Right renal cortex interstitium (tissue), 3 donors: ENCODE results near the gene TAOK1. TPM values are rescaled to one million over a fixed set of nuclear protein-coding genes. Genes with fewer than 3 reads are reported as not detected.
"Not testable (repeated sequence)": the region's sequence is repeated elsewhere in the genome, so short reads cannot be mapped to it uniquely, and the experiment has no call there.

Source experiments
- DNase-seq, 3 donors: peaks; one replicate each; pipeline ENCODE4 v3.0.0-alpha.2; 2013; ENCODE audit warnings: low read depth in 3 of 3, low spot score in 2 of 3
- polyA plus RNA-seq, 3 donors: library from polyadenylated mRNA; unstranded; fragments of 120-200 nt; gene quantifications; one replicate each; pipeline ENCODE4 v1.2.1, GENCODE V29; 2013; ENCODE audit not compliant: insufficient read length in 3 of 3

Gene TAOK1
- polyA plus RNA-seq, 3 donors, result 45.1 to 52.4 (median 49.1) TPM

DNA sequence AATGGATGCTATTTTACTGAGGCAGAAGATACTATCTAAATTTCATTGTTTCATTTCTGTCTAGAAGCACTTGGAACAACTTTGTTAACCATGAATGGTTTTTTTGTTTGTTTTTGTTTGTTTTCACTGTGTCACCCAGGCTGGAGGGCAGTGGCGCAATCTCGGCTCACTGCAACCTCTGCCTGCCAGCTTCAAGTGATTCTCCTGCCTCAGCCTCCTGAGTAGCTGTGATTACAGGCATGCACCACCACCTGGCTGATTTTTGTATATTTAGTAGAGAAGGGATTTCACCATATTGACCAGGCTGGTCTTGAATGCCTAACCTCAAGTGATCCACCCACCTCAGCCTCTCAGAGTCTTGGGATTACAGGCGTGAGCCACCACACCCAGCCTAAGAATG, 136.2 kb downstream of the TAOK1 start:
- DNase-seq, result no peak

DNA sequence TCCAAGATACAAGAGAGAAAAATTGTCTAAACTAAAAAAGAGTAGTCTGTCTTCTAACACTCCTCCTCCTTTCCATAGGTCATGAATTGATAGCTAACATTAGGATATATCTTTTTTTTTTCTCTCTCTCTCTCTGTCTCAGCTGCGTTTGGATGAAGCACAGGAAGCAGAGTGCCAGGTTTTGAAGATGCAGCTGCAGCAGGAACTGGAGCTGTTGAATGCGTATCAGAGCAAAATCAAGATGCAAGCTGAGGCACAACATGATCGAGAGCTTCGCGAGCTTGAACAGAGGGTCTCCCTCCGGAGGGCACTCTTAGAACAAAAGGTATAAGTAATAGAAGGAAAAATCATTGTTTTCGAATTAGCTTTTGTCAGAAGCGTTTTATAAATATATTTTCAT, 143.8 kb downstream of the TAOK1 start:
- DNase-seq, result no peak

DNA sequence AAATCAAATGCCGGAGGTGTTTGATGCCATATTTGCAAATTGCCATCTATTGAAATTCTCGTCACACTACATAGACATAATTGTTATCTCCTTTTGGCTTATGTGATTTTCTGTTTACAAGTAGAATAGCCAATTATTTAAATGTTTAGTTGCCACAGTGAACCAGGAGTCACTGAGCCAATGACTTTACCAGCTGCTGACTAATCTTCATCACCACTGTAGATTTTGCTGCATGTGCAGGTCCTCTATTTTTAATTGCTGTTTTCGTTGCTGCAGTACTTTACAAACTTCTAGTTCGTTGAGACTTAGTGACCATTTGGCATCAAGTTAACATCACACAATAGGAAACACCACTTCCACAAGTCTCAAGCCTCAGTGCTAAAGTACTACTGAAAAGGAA, 153.9 kb downstream of the TAOK1 start:
- no peak for DNase-seq

DNA sequence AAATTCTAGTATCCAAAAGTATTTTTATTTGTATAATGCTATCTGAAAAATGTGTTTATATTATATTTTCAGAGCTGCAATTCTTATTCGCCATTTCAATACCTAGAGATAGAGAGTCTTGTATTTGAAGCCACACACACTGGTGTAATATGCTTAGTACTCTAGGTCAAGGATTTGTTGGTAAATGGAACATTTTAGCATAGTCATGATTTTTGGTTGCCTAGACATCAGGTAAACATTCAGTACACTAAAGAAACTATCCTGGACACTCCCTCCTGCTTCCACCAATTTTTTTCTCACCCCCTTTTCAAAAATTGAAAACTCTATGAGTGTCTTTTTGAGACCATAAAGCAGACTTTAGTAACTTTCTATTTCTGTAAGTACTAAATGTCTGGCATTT, 155.9 kb downstream of the TAOK1 start:
- DNase-seq, result no peak

DNA sequence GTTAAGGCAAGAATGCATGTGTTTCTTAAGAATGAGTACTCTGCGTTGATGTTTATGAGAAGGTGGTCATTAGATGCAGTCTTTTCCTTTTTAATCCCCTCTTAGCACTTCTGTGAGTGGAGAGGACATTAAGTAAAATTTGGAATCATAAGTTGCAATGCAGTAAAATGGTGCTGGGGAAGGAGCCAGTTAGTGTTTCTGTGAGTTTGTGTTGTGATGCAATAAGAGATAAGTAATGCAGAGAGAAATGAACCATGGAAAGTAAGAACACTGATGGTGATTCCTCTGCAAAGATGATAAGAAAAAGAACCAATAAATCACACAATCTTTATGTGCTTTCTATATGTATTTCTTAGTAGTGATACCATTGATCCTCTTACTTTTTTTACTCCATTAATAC, 156.7 kb downstream of the TAOK1 start:
- no peak for DNase-seq

DNA sequence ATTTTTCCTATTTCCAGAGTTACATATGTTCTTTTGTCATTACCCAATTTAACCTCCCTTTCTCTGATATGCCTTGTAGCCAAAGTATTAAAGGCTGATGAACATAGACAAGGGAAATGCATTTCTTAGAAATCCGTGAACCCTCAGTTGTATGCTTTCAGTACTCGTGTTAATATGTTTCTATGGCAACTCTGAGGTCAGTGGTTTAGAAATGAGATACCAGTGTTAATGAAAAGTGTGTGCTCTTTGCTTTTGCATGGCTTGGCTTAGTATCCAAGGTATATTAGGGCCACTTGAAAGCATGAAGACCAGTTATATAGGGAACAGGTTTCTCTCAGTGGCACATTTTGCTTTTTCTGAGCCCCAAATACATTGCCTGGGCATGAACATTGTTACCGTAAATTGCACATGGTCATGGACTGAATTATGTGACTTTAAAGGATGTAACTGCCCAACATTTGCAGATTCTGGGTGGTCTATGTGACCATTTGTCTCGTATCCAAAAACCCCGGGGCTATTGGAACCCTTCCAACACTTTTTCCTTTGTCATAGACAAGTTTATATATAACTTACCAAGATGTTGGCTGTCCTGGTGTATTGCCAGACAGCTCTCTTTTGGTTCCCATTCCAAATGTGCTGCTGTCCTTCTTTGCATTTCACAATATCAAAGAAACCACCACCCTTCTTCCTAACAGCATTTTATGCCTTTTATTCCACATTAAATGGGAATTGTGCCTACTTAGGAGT, 159.2 kb downstream of the TAOK1 start:
- DNase-seq, result no peak

DNA sequence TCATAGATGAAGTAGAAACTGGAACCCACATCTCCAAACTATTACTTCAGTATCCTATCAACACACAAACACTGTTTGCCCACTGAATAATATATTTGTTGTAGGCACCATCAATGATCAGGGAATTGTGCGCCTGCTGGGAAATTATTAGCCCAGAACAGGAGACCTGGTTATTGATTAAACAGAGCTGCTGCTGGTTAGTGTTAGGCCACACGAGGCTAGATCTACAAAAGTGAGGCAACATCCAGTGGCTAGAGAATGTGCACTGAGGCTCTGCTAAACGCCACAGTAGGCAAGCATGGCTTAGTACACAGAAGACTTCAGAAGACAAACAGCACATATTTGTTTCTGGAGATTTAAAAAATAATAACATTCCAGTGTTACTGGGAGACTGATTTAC, 165.7 kb downstream of the TAOK1 start:
- no peak for DNase-seq

DNA sequence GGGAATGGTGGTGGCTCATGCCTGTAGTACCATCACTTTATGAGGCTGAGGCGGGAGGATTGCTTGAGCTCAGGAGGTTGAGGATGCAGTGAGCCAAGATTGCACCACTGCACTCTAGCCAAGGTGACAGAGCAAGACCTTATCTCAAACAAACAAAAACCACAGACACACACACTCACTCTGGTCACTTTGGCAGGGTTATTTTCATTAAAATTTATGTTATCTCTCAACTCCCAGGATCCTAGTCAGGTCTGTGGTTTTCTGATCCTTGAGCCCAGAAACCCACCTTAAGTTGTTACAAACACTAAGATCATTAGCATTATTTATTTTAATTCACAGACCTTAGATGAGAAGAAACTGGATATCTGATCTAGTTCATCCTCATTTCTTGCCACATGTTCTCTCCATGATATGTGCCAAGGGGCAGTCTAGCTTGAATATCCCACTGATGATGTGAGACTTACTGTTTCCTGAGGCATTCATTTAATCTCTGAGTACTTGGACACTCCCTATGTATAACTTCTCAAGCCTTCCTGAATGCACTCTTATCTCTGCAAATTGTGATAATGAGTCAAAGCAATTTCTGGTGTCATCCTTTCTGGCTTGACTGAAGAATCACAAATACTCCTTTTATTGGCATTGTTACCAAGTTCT, 167.0 kb downstream of the TAOK1 start:
- no peak for DNase-seq

DNA sequence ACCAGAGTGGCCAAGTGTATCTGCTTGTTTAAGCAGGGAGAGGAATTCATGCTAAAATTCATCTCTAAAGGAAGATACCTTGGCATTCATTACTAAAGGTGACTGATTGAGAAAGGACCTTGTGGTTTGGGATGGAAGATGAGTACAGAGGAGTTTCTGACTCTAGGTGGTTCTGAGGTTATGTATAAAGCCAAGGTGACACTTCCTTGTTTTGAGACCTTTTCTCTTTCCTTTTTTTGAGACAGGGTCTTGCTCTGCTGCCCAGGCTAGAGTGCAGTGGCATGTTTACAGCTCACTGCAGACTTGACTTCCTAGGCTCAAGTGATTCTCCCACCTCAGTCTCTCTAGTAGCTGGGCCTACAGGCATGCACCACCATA, 167.6 kb downstream of the TAOK1 start:
- DNase-seq, result no peak

DNA sequence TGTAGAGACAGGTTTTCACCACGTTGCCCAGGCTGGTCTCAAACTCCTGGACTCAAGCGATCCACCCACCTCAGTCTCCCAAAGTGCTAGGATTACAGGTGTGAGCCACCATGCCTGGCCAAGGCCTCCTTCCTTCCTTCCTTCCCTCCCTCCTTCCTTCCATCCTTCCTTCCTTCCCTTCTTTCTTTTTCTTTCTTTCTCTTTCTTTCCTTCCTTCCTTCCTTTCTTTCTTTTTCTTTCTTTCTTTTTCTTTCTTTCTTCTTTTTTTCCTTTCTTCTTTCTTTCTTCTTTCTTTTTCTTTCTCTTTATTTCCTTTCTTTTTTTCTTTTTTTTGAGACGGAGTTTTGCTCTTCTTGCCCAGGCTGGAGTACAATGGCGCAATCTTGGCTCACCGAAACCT, 168.0 kb downstream of the TAOK1 start:
- DNase-seq, result not testable (repeated sequence)

DNA sequence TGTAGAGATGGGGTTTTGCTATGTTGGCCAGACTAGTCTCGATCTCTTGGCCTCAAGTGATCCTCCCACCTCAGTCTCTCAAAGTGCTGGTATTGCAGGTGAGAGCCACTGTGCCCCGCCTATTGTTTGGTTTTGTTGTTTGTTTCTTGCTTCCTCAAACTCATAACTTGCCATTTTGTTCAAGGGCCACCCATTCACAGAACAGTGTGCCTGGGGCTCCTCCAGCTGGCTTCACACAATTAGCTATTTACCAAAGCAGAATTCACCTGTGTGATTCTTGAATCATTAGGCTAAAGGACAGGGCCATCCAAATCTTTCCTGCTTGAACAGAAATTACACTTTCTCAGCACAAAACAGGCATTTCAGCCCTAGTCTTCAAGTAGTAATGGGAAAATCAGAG, 169.5 kb downstream of the TAOK1 start:
- DNase-seq, result no peak

DNA sequence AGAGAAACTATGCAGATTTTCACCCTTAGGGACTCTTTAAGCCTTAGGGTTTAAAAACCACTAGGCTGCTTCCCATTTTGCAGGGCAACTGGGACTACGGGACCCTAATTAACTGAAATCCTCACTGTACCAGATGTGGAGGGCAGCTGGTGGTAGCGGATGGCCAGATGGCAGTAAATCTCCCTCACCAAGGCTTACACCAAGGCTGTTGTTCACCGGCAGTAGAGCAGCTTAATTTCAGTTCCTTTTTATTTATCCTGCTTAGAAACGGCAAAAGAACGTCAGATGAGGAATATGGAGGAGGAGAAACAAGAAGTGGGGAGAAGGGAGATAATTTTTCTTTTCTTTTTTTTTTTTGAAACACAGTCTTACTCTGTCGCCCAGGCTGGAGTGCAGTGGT, 170.2 kb downstream of the TAOK1 start:
- DNase-seq, result no peak

DNA sequence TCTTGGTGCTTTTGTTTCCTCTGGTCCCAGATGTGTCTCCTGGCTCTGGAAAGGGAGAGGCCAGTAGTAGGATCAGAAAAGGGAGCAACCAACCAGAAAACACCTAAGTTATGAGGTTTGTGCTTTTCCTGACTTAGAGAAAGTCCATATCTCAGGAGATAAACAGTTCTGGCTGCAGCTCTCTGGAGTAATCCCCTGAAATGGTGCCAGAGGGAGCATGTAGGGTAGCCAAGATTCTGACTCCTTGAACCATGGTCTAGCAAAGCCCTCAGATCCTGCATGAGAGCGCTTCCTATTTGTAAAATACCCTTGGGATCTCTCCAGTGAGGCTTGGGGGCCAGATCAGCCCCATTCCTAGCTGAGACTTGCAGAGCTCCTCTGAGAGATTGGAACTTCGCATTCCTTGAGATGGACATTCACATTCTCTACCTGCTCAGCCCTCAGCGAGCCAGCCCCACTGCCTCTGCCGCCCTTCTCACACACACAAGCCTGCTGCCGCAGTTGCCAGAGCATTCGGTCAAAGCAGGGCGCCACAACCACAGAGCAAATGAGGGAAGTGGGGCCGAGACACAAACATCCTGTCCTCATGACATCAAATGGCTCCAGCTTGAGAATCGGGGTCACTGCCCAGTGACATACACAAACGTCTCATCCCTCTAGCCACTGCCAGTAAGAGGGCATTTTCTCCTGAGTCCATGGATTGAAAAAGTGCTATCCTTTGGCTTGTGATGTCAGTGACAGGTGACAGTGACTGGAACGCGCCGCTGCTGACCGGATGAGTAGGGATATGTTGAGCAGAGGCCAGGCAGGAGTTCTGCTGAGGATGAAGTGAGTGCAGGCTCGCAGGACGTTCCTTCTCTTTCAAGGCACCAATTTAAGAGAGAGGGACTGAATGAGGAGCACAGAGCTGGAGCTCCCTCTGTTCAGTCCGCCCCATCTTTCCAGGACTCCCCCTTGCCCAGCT, 171.7 kb downstream of the TAOK1 start:
- no peak for DNase-seq

DNA sequence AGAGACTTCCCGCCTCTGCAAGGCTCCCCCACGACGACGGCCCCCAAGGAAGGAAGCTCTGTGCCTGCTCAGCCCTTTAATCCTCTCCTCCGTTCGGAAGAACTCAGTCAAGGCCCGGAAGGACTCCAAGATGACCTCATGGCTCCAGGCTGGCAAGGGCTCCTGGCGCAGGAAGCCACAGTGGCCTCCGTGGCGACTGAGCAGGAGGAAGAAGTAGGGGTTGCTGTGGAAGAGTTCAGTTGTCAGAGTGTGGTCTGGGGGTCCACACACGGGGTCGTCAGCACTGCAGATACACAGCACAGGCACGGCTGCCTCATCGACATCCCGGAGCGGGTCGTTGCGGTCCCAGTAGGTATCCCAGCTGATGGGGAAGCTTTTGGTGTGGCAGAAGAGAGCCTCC, 172.5 kb downstream of the TAOK1 start:
- DNase-seq, result no peak

DNA sequence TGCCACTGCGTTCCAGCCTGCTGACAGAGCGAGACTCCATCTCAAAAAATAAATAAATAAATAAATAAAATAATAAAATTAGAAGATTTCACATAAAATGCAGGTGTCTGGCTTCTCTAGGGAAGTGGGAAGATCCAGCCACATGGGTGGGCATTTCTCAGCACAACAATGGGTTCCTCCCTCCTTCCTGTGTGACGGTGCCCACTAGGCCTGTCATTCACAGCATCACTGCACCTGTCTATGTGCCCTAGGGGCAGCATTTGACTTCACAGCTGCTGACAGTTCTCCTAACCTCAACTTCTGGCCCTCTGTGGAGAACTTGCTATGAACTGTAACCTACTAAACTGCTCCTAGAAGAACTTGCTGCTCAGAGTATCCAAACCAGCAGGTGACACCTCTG, 173.7 kb downstream of the TAOK1 start:
- DNase-seq, result no peak

DNA sequence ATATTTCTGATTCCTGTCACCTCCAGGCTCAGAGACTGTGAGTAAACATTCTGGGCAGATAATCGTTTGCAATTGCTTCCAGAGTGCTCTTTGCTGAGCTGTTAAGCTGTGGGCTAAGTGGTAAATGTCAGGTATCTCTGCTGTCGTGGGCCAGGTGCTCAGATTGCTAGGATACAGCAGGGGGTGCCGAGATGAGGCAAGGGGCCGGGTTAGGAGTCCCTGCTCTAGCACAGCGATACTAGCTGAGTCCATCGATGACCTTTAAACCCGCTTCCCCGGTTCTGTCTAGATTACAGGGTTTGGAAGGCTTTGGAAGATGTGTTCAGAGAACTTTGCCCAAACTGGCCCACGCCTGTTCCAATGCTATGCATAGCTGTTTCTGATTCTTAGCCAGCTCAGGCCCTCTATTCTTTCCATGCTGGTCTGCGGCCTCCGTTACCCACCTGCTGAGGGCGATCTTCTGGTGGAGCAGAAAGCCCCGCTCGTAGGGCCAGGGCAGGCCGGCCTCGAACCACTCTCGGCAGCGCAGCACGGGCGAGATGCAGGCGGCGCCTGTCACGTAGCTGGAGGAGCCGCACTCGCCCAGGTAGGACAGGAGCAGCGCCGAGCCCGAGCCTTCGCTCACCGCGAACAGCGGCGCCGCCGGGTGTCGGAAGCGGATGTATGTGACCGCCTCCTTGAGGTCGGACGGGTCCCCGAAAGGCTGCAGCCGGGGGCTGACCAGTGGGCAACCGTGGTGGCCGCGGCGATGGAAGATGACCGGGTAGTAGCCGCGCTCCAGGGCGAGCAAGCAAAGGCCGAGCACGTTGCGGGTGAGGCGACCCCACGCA, 175.7 kb downstream of the TAOK1 start:
- no peak for DNase-seq

DNA sequence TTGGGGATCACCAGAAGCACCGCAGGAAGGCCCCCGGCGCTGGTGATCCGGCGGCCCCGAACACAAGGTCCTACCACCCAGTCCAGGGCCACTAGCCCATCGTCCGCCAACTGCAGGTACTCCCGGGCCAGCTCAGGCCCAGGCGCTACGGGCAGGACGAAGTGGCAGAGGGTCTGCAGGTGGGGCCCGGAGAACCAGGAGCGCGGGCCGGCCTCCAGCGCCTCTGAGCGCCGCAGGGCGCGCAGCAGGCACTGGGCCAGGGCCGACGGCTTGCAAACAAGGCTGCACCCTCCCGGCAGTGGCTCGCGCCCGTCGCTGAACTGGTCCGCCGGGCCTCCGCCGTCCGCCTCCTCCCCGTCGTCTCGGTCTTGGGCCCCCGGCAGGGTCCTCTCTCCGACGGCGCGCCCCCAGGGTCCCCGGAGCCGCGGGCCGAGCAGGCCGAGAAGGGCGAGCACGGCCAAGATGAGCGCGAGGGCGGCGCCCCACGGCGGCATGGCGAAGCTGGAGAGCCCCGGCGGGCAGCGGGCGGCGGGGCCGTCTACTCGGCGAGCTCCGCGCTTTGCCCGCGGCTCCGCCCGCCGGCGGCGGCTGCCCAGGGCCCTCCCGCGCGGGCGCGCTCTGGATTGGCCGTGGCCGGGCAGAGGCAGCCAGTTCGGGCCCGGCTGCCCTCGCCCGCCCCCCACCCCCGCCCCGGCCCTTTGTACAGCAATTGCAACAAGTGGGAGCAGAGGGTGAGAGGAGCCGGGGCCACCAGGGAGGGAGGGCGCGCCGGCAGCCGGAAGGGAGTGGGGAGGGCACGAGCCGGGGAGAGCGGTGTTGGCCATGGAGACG, 176.5 kb downstream of the TAOK1 start, which contains the start of gene ABHD15:
Gene ABHD15 (minus strand): TSS at position 565 of the 831 bp plus-strand sequence. CDS start 71 bp downstream, at position 494.
- no peak for DNase-seq

DNA sequence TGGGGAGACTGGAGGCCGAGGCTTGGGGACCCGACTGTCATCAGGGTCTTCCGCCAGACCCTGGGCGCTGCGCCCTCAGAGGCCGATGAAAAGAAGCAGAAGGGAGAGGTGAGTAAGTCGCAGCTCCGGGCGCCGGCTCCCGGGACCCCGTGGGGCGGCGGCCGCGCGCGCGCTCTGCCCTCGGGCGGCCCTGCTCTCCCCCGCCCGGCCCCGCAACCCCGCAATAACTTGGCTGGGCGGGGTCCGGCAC, 177.1 kb downstream of the TAOK1 start:
- no peak for DNase-seq

DNA sequence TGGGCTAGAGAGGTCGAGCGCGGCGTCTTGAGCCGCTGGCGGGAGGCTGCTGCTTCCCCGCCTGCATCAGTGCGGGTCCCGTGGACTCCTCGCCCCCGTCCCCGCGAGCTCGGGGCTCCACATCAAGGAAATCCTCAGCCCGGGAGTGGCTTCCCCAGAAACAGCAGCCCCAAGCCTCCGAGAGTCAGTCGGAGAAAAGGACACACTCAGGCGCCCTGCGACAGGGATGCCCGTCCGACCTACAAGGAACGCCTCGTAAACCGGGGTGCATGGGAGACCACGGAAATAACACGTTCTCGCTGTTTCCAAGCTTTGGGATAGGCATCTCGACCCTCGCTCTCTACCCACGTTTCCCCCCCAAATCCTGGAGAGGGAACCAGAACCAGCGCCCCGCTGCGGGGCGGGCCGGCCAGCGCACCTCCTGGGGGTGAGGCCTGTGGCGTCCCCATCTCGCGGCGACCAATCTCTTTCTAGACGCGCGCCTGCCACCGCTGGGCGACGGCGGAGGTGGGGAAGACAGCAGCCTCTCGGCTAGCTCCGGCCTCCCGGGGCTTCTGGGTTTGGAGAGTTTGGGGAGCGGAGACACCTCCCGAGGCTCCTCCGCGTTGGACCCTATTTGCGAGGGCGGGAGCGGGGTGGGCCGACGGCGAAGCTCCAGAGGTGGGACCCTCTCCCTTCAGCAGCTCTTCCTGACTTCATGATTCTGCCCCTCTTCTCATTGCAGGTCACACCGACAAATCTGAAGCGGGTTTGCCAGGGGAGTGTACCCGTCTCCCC, 177.6 kb downstream of the TAOK1 start:
- DNase-seq, result no peak
